Fibroblast of lung (primary cell): Measurements from ENCODE around the gene GRAMD4. TPM values are rescaled to one million over a fixed set of nuclear protein-coding genes. Genes with fewer than 3 reads are reported as not detected.

Experiments
- DNase-seq, 2 donors: peaks; one replicate each; pipeline versions ENCODE4 v3.0.0 to v3.0.0-alpha.2; 2010; ENCODE audit warnings: low read depth in 2 of 2
- H2AFZ ChIP-seq: 2 replicates; pipeline ENCODE4 v1.5.1; 2012; ENCODE audit warnings: low read length, control low read depth, inconsistent platforms
- H3K27ac ChIP-seq: 2 replicates; pipeline ENCODE4 v1.5.1; 2011; ENCODE audit warnings: low read length, control low read depth; ENCODE audit not compliant: insufficient read depth
- H3K27me3 ChIP-seq: 2 replicates; pipeline ENCODE4 v1.5.1; 2011; ENCODE audit warnings: mild to moderate bottlenecking, low read length; ENCODE audit not compliant: control insufficient read depth, insufficient read depth
- H3K36me3 ChIP-seq: 2 replicates; pipeline ENCODE4 v1.5.1; 2011; ENCODE audit warnings: low read length; ENCODE audit not compliant: control insufficient read depth, insufficient read depth
- H3K4me1 ChIP-seq: 2 replicates; pipeline ENCODE4 v1.5.1; 2011; ENCODE audit warnings: low read length; ENCODE audit not compliant: control insufficient read depth, insufficient read depth; ENCODE audit errors: extremely low read depth
- H3K4me2 ChIP-seq: 2 replicates; pipeline ENCODE4 v1.5.1; 2011; ENCODE audit warnings: low read length, control low read depth; ENCODE audit not compliant: insufficient read depth; ENCODE audit errors: extremely low read depth
- H3K4me3 ChIP-seq, 4 experiments: fragments of 200-600 bp in 1 of 4; sonication (generic) in 1 of 4; replicated peaks in 1 of 4; 2 replicates each; pipeline ENCODE4 v1.5.1; 2011 to 2016; ENCODE audit warnings: low read length in 4 of 4, low read depth in 3 of 4, mild to moderate bottlenecking in 3 of 4, control low read depth in 2 of 4, inconsistent platforms in 1 of 4, mixed read lengths in 1 of 4; ENCODE audit not compliant: insufficient read depth in 1 of 4; ENCODE audit errors: control extremely low read depth in 1 of 4
- H3K79me2 ChIP-seq: 2 replicates; pipeline ENCODE4 v1.5.1; 2012; ENCODE audit warnings: mild to moderate bottlenecking, low read length, inconsistent platforms; ENCODE audit not compliant: control insufficient read depth, insufficient read depth
- H3K9ac ChIP-seq: 2 replicates; pipeline ENCODE4 v1.5.1; 2011; ENCODE audit warnings: mild to moderate bottlenecking, low read length, control low read depth; ENCODE audit not compliant: insufficient read depth
- H3K9me3 ChIP-seq: 2 replicates; pipeline ENCODE4 v1.5.1; 2012; ENCODE audit warnings: low read depth, low read length; ENCODE audit not compliant: control insufficient read depth, insufficient read depth
- H4K20me1 ChIP-seq: 2 replicates; pipeline ENCODE4 v1.5.1; 2011; ENCODE audit warnings: low read length; ENCODE audit not compliant: control insufficient read depth, insufficient read depth; ENCODE audit errors: extremely low read depth
- CTCF ChIP-seq, 2 donors: IDR thresholded peaks in 1 of 2; conservative IDR thresholded peaks in 1 of 2; 1 replicate in 1 of 2; 2 replicates in 1 of 2; pipeline ENCODE4 v1.5.1; 2011 to 2012; ENCODE audit warnings: low read length in 2 of 2, control low read depth in 1 of 2, inconsistent platforms in 1 of 2, low read depth in 1 of 2, mild to moderate bottlenecking in 1 of 2
- EZH2 ChIP-seq: IDR thresholded peaks from 2 replicates; pipeline ENCODE4 v1.5.1; 2012; ENCODE audit warnings: low read length, control low read depth, mild to moderate bottlenecking; ENCODE audit errors: missing control alignments
- polyA plus RNA-seq, 2 donors: library from polyadenylated mRNA; depleted of rRNA in 1 of 2; stranded (reverse) in 1 of 2; unstranded in 1 of 2; fragments of >200 nt; gene quantifications; 2 replicates each; pipeline ENCODE4 v1.2.1, GENCODE V29; 2011 to 2012; ENCODE audit warnings: missing spikeins in 1 of 2
- total RNA-seq: library from RNA; depleted of rRNA; stranded (reverse); fragments of >200 nt; gene quantifications from 2 replicates; pipeline ENCODE4 v1.2.1, GENCODE V29; 2014

GRAMD4 gene
- total and polyA plus RNA-seq, 2 donors (not counting 1 experiment from before 2014, with no cell fraction given) = 7.5 to 37.3 TPM

- Histone ChIP-seq H3K4me2 (no peak overlapping the region), H3K4me1 (no peaks in the 10 kb centered on the region), H3K9ac (no peak overlapping the region), H3K27me3 (no peaks in the 10 kb centered on the region), H3K36me3 (no peaks in the 10 kb centered on the region), H3K9me3 (no peaks in the 10 kb centered on the region), H3K27ac (no peak overlapping the region), H4K20me1 (no peaks in the 10 kb centered on the region), H3K4me3 (no peak overlapping the region), H3K79me2 (no peaks in the 10 kb centered on the region), H2AFZ (no peak overlapping the region)
- TF ChIP-seq EZH2 (no peak), CTCF (conservative IDR thresholded peaks at IDR 0.05 in 1 of 2, IDR thresholded peaks at IDR 0.05 in 1 of 2; ENCODE audit: low read depth in 1 of 2, low read length in 2 of 2) (no peak)
- peak in 1 of 2 donors; percentile 23 for DNase-seq
Observed at GRCh38 chr22:46612904-46613605, 7.1 kb upstream of the GRAMD4 start.

GRCh38 chr22:46613606-46614021, 6.6 kb upstream of the GRAMD4 start:
- no peaks in the 10 kb centered on the region for H3K27me3 ChIP-seq
- TF ChIP-seq CTCF (conservative IDR thresholded peaks at IDR 0.05 in 1 of 2, IDR thresholded peaks at IDR 0.05 in 1 of 2; ENCODE audit: low read depth in 1 of 2, low read length in 2 of 2) (no peak), EZH2 (no peak)
- no peak overlapping the region for H3K4me2 ChIP-seq
- H3K4me1 ChIP-seq = no peaks in the 10 kb centered on the region
- no peaks in the 10 kb centered on the region for H3K79me2 ChIP-seq
- H3K4me3 ChIP-seq = no peak overlapping the region
- no peak overlapping the region for H3K9ac ChIP-seq
- H3K9me3 ChIP-seq = no peaks in the 10 kb centered on the region
- peak in 1 of 2 donors; percentile 56 for DNase-seq
- H4K20me1 ChIP-seq = no peaks in the 10 kb centered on the region
- no peak overlapping the region for H2AFZ ChIP-seq
- no peaks in the 10 kb centered on the region for H3K36me3 ChIP-seq
- no peak overlapping the region for H3K27ac ChIP-seq

- Histone ChIP-seq H3K4me3 (no peak overlapping the region), H3K27me3 (no peaks in the 10 kb centered on the region), H3K27ac (no peak overlapping the region), H3K79me2 (no peaks in the 10 kb centered on the region), H3K9me3 (no peaks in the 10 kb centered on the region), H3K4me1 (no peaks in the 10 kb centered on the region), H3K9ac (no peak overlapping the region), H3K4me2 (no peak overlapping the region), H4K20me1 (no peaks in the 10 kb centered on the region), H3K36me3 (no peaks in the 10 kb centered on the region), H2AFZ (no peak overlapping the region)
- no peak for DNase-seq
- TF ChIP-seq CTCF (conservative IDR thresholded peaks at IDR 0.05 in 1 of 2, IDR thresholded peaks at IDR 0.05 in 1 of 2; ENCODE audit: low read depth in 1 of 2, low read length in 2 of 2) (no peak), EZH2 (no peak)
Observed at GRCh38 chr22:46614025-46614931, 5.9 kb upstream of the GRAMD4 start.
